Keratinocyte (primary cell): ENCODE measurements around the gene UBC. TPM values are rescaled to one million over a fixed set of nuclear protein-coding genes. Genes with fewer than 3 reads are reported as not detected.

Source experiments
- DNase-seq: peaks from one replicate; pipeline ENCODE4 v3.0.0-alpha.2; 2011; ENCODE audit warnings: low read depth, missing footprints, low spot score
- FAIRE-seq: peaks from 2 replicates; lab custom pipeline; 2011; peaks lifted over from hg19 to GRCh38; lab: Jason Lieb, UNC
- H2AFZ ChIP-seq: 2 replicates; pipeline ENCODE4 v1.6.0; 2012; ENCODE audit warnings: low read length, control low read depth, inconsistent platforms; ENCODE audit not compliant: control insufficient read depth
- H3K27ac ChIP-seq: 2 replicates; pipeline ENCODE4 v1.5.1; 2011; ENCODE audit warnings: low read length; ENCODE audit not compliant: control insufficient read depth, insufficient read depth
- H3K27me3 ChIP-seq: 3 replicates; pipeline ENCODE4 v1.6.0; 2011; ENCODE audit warnings: low read length; ENCODE audit not compliant: control insufficient read depth, insufficient read depth; ENCODE audit errors: extremely low read depth
- H3K36me3 ChIP-seq, 2 experiments: 2 replicates in 1 of 2; 3 replicates in 1 of 2; pipeline ENCODE4 v1.5.1; 2011; ENCODE audit warnings: low read length in 2 of 2, mild to moderate bottlenecking in 1 of 2; ENCODE audit not compliant: control insufficient read depth in 2 of 2, insufficient read depth in 2 of 2; ENCODE audit errors: extremely low read depth in 1 of 2
- H3K4me1 ChIP-seq: 3 replicates; pipeline ENCODE4 v1.5.1; 2011; ENCODE audit warnings: low read length; ENCODE audit not compliant: control insufficient read depth, insufficient read depth; ENCODE audit errors: extremely low read depth
- H3K4me2 ChIP-seq: 3 replicates; pipeline ENCODE4 v1.6.0; 2011; ENCODE audit warnings: low read depth, low read length; ENCODE audit not compliant: control insufficient read depth, insufficient read depth; ENCODE audit errors: extremely low read depth
- H3K4me3 ChIP-seq, 3 experiments: fragments of 200-600 bp in 1 of 3; sonication (generic) in 1 of 3; 2 replicates in 2 of 3; 3 replicates in 1 of 3; pipeline ENCODE4 v1.5.1; 2011 to 2016; ENCODE audit warnings: low read length in 3 of 3, mild to moderate bottlenecking in 3 of 3, control low read depth in 2 of 3, inconsistent platforms in 1 of 3, low read depth in 1 of 3, mixed read lengths in 1 of 3, mixed run types in 1 of 3, moderate library complexity in 1 of 3; ENCODE audit not compliant: control insufficient read depth in 2 of 3, insufficient read depth in 2 of 3; ENCODE audit errors: extremely low read depth in 1 of 3
- H3K79me2 ChIP-seq: 2 replicates; pipeline ENCODE4 v1.6.0; 2012; ENCODE audit warnings: low read length; ENCODE audit not compliant: control insufficient read depth, insufficient read depth
- H3K9ac ChIP-seq: 3 replicates; pipeline ENCODE4 v1.6.0; 2011; ENCODE audit warnings: low read length; ENCODE audit not compliant: control insufficient read depth, insufficient read depth; ENCODE audit errors: extremely low read depth
- H3K9me1 ChIP-seq: 3 replicates; pipeline ENCODE4 v1.6.0; 2011; ENCODE audit warnings: low read length; ENCODE audit not compliant: control insufficient read depth, insufficient read depth; ENCODE audit errors: extremely low read depth
- H3K9me3 ChIP-seq: 2 replicates; pipeline ENCODE4 v1.5.1; 2012; ENCODE audit warnings: low read depth, low read length; ENCODE audit not compliant: control insufficient read depth
- H4K20me1 ChIP-seq: 3 replicates; pipeline ENCODE4 v1.6.0; 2011; ENCODE audit warnings: low read length; ENCODE audit not compliant: control insufficient read depth, insufficient read depth; ENCODE audit errors: extremely low read depth
- EZH2 ChIP-seq: IDR thresholded peaks from one replicate; pipeline ENCODE4 v1.6.1; 2012; ENCODE audit warnings: inconsistent platforms, mild to moderate bottlenecking, low read length, moderate library complexity
- dilution Hi-C: fragments of 300-500 bp; cut with MboI; formaldehyde crosslinking; loops from one replicate; pipeline ENCODE4 v1.7.0; 2020; ENCODE audit warnings: low sequenced_read_pairs; ENCODE audit not compliant: extremely low pct_ligation_motif_present
- polyA plus RNA-seq, 5 experiments: library from polyadenylated mRNA; depleted of rRNA in 3 of 5; stranded (reverse) in 3 of 5; stranded (forward) in 1 of 5; unstranded in 1 of 5; fragments of >200 nt; gene quantifications; 1 replicate in 1 of 5; 2 replicates in 3 of 5; 3 replicates in 1 of 5; pipeline versions ENCODE4 v1.2.1 to v1.2.3, GENCODE V29; 2011 to 2012; ENCODE audit warnings: missing spikeins in 2 of 5, low read depth in 1 of 5, low replicate concordance in 1 of 5
- TF ChIP-seq, protein P1 (sequence below), 3 experiments: IDR thresholded peaks in 1 of 3; conservative IDR thresholded peaks in 1 of 3; optimal IDR thresholded peaks in 1 of 3; 2 replicates in 2 of 3; 3 replicates in 1 of 3; pipeline versions ENCODE3 to v1.5.1; 2011; ENCODE audit warnings: low read length in 3 of 3, mild to moderate bottlenecking in 3 of 3, moderate library complexity in 2 of 3, control low read depth in 1 of 3, inconsistent platforms in 1 of 3; ENCODE audit not compliant: insufficient read depth in 2 of 3; ENCODE audit errors: extremely low read depth in 1 of 3

The UBC gene
- polyA plus RNA-seq, 1 donor (not counting 4 experiments of a cell fraction or from before 2014, with no cell fraction given) = 2,363 TPM

DNA sequence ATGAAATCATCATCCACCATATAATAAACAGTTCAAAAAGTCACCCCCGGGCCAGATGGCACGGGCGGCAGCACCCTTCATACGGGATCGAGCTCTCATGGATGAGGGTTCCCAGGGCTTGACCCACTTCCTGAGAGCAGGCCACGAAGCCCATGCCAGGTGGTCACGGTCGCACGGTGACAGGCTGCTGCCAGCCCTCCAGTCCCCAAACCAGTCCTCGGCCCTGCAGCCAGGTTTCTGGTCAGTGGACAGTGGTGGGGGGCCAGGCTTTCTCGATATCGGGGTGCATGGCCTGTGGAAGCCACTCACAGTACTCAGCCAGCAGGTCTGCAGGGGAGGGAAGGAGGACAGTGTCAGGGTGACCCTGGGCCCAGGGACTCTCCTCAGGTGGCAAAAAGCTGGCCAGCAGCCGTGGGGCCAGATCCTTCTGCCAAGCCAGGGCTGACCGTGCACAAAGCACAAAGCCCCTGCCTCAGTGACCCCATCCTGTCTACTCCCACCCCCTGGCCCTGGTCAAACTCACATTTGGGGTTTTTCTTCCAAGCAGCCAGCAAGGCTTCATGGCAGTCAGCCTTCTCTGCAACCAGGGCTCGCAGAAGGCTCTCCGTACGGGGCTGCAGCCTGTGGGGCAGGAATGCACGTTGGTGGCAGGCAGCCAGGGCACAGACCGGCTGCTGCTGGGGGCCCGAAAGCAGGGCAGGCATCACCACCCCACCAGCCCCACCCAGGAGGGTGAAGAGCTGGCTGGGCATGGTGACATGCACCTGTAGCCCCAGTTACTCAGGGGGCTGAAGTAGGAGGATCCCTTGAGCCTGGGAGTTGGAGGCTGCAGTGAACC, 33.3 kb upstream of the UBC start:
- H3K4me2 ChIP-seq = no peak overlapping the region
- H3K4me3 ChIP-seq = no peak overlapping the region
- peaks cover 12 to 25% of the 10 kb centered on the region in 2 experiments for H3K36me3 ChIP-seq
- H3K79me2 ChIP-seq = no peaks in the 10 kb centered on the region
- H3K9me3 ChIP-seq = no peaks in the 10 kb centered on the region
- no peak for TF ChIP-seq EZH2
- TF ChIP-seq, protein P1, sequence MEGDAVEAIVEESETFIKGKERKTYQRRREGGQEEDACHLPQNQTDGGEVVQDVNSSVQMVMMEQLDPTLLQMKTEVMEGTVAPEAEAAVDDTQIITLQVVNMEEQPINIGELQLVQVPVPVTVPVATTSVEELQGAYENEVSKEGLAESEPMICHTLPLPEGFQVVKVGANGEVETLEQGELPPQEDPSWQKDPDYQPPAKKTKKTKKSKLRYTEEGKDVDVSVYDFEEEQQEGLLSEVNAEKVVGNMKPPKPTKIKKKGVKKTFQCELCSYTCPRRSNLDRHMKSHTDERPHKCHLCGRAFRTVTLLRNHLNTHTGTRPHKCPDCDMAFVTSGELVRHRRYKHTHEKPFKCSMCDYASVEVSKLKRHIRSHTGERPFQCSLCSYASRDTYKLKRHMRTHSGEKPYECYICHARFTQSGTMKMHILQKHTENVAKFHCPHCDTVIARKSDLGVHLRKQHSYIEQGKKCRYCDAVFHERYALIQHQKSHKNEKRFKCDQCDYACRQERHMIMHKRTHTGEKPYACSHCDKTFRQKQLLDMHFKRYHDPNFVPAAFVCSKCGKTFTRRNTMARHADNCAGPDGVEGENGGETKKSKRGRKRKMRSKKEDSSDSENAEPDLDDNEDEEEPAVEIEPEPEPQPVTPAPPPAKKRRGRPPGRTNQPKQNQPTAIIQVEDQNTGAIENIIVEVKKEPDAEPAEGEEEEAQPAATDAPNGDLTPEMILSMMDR (optimal IDR thresholded peaks at IDR 0.05 in 1 of 3, IDR thresholded peaks at IDR 0.05 in 1 of 3, conservative IDR thresholded peaks at IDR 0.05 in 1 of 3; ENCODE audit: extremely low read depth in 1 of 3, insufficient read depth in 2 of 3, low read length in 3 of 3) = no peak
- no peak overlapping the region for H3K9ac ChIP-seq
- no peaks in the 10 kb centered on the region for H3K27me3 ChIP-seq
- no peaks in the 10 kb centered on the region for H3K9me1 ChIP-seq
- H3K27ac ChIP-seq = no peak overlapping the region
- no peak overlapping the region for H2AFZ ChIP-seq
- DNase-seq = no peak
- H4K20me1 ChIP-seq = no peaks in the 10 kb centered on the region
- dilution Hi-C loops = no loop called here
- no peaks in the 10 kb centered on the region for H3K4me1 ChIP-seq
- no peak for FAIRE-seq

DNA sequence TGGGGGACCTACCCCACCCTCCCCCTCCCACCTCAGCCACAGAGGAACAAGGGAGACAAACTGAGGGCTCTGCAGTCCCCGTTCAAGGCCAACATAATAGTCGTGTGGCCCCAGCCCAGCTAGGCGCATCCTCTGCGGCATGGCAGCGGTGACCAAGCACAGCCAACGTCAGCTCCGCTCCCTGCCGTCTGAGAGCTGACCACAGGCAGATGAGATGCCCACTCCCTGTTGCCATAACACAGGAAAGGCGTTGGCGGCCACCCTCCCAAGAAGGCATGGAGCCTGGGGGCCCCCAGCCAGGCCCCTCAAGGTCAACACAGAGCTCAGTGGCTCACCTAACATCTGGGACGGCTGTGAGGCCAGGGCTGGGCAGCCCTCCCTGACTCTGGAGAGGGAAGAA, 32.6 kb upstream of the UBC start:
- H3K79me2 ChIP-seq = no peaks in the 10 kb centered on the region
- peaks cover 7 to 25% of the 10 kb centered on the region in 2 experiments for H3K36me3 ChIP-seq
- no peak for TF ChIP-seq EZH2
- TF ChIP-seq, protein P1 (optimal IDR thresholded peaks at IDR 0.05 in 1 of 3, IDR thresholded peaks at IDR 0.05 in 1 of 3, conservative IDR thresholded peaks at IDR 0.05 in 1 of 3; ENCODE audit: extremely low read depth in 1 of 3, insufficient read depth in 2 of 3, low read length in 3 of 3) = no peak
- FAIRE-seq = no peak
- no peaks in the 10 kb centered on the region for H4K20me1 ChIP-seq
- dilution Hi-C loops = no loop called here
- no peak for DNase-seq
- H3K9me3 ChIP-seq = no peaks in the 10 kb centered on the region
- no peak overlapping the region for H3K9ac ChIP-seq
- no peaks in the 10 kb centered on the region for H3K9me1 ChIP-seq
- H3K27ac ChIP-seq = no peak overlapping the region
- H3K4me3 ChIP-seq = no peak overlapping the region
- no peaks in the 10 kb centered on the region for H3K4me1 ChIP-seq
- no peak overlapping the region for H2AFZ ChIP-seq
- H3K27me3 ChIP-seq = no peaks in the 10 kb centered on the region
- H3K4me2 ChIP-seq = no peak overlapping the region
